ENCODE measurements around the gene ZGPAT. TPM values are rescaled to one million over a fixed set of nuclear protein-coding genes. Genes with fewer than 3 reads are reported as not detected.

Gene ZGPAT
- total and polyA plus RNA-seq, 2 of the 8 experiments (the other 6 are each of a cell fraction or from before 2014, with no cell fraction given): 14.5 to 21.4 TPM

DNA sequence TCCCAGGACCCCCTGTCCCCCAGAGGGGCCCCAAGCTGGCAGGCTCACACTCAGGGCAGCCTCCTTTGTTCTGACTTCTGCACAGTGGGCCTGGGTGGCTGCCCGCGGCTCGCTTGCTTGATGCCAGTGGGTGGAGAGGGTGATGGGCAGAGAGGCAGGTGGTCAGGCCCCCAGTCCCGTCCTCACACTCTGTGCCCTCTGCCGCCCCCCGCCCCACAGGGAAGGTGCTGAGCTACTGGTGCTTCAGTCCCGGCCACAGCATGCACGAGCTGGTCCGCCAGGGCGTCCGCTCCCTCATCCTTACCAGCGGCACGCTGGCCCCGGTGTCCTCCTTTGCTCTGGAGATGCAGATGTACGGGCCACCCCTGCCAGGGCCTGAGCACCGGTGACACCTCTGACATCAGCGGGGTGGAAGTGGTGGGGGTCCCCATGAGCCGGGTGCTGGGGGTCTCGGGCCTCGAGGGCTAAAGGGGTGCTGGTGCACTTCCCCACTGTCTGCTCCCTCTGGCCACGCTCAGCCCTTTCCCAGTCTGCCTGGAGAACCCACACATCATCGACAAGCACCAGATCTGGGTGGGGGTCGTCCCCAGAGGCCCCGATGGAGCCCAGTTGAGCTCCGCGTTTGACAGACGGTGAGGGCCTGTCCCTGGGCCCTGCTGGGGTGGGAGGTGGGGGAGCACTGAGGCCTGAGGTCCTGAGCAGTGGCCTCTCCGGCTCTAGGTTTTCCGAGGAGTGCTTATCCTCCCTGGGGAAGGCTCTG lies 20.2 kb upstream of the ZGPAT start:
- no peak overlapping the region for H4K8ac ChIP-seq (ENCODE audit: extremely low read depth, insufficient read depth, low read length)
- H4K91ac ChIP-seq (replicated peaks; ENCODE audit: insufficient read length, low read length): no peak overlapping the region
- no peaks in the 10 kb centered on the region for H3K23me2 ChIP-seq (ENCODE audit: low read depth, low read length)
- no peak overlapping the region for H2AFZ ChIP-seq (ENCODE audit: low read length)
- no peak overlapping the region for H3K18ac ChIP-seq (ENCODE audit: extremely low read depth, low read length)
- H3K27me3 ChIP-seq (replicated peaks in 1 of 4; ENCODE audit: control insufficient read depth in 3 of 4, extremely low read depth in 1 of 4, insufficient read depth in 3 of 4, low read length in 3 of 4): no peaks in the 10 kb centered on the region
- H3K4me2 ChIP-seq (ENCODE audit: insufficient read depth in 1 of 2, low read depth in 2 of 2, low read length in 2 of 2): no peak overlapping the region
- H3K4ac ChIP-seq (replicated peaks; ENCODE audit: insufficient read length, low read depth, low read length): no peak overlapping the region
- H3K9me3 ChIP-seq (ENCODE audit: insufficient read depth in 2 of 2, low read depth in 1 of 2, low read length in 1 of 2): no peaks in the 10 kb centered on the region
- CTCF ChIA-PET (ENCODE audit: partially characterized antibody): interaction anchor here (0.5 to 1.7 kb wide), 5 partner anchors 11 to 150 kb away, joined by 3 to 4 read pairs (median 3); partner anchors contain the start of gene PTK6
- H3K79me2 ChIP-seq (ENCODE audit: control insufficient read depth in 1 of 2, insufficient read depth in 2 of 2, low read length in 2 of 2): no peaks in the 10 kb centered on the region
- H3K14ac ChIP-seq (ENCODE audit: insufficient read length): no peak overlapping the region
- POLR2A ChIA-PET (ENCODE audit: partially characterized antibody): interaction anchor here (0.7 to 4.3 kb wide), 5 partner anchors 8 to 29 kb away, joined by 4 to 31 read pairs (median 6); partner anchors contain the start of genes RTEL1 and TNFRSF6B
- no peak overlapping the region for H3K23ac ChIP-seq (ENCODE audit: insufficient read length)
- H3K56ac ChIP-seq (replicated peaks; ENCODE audit: insufficient read length, low read depth, low read length): no peak overlapping the region
- no peak overlapping the region for H2BK15ac ChIP-seq (ENCODE audit: low read length)
- DNase-seq (ENCODE audit: low read depth in 1 of 2, low spot score in 2 of 2): no peak
- no peak overlapping the region for H3K4me3 ChIP-seq (ENCODE audit: extremely low read depth in 1 of 4, insufficient read depth in 2 of 4, low read depth in 3 of 4, low read length in 4 of 4)
- H3K9ac ChIP-seq (replicated peaks in 1 of 4; ENCODE audit: extremely low read depth in 1 of 4, low read depth in 3 of 4, low read length in 3 of 4): no peak overlapping the region
- H3K36me3 ChIP-seq (ENCODE audit: control insufficient read depth in 2 of 4, insufficient read depth in 4 of 4, low read length in 3 of 4): no peaks in the 10 kb centered on the region
- H2AK5ac ChIP-seq (ENCODE audit: low read depth, low read length): no peak overlapping the region
- FAIRE-seq: no peak
- no peaks in the 10 kb centered on the region; a peak in 1 of 7 replicates for H3K4me1 ChIP-seq (replicated peaks in 1 of 4; ENCODE audit: control insufficient read depth in 3 of 4, insufficient read depth in 4 of 4, low read length in 3 of 4)
- no peak overlapping the region for H2BK12ac ChIP-seq (ENCODE audit: low read depth, low read length)
- H2BK20ac ChIP-seq (ENCODE audit: low read length): no peak overlapping the region
- H2BK120ac ChIP-seq (replicated peaks; ENCODE audit: low read depth, low read length): no peak overlapping the region
- TF ChIP-seq POLR2A (IDR thresholded peaks at IDR 0.05; ENCODE audit: control extremely low read depth in 1 of 2, low read depth in 2 of 2, low read length in 2 of 2) (no peak), HDAC6 (IDR thresholded peaks at IDR 0.05; ENCODE audit: low read depth, low read length) (no peak), RAD21 (IDR thresholded peaks at IDR 0.05 in 1 of 2, conservative IDR thresholded peaks at IDR 0.05 in 1 of 2; ENCODE audit: low read depth in 2 of 2, low read length in 2 of 2) (no peak), SAP30 (IDR thresholded peaks at IDR 0.05; ENCODE audit: insufficient read depth, insufficient replicate concordance, low read length) (no peak), CREB1 (IDR thresholded peaks at IDR 0.05) (no peak)
- TF ChIP-seq, protein P1, sequence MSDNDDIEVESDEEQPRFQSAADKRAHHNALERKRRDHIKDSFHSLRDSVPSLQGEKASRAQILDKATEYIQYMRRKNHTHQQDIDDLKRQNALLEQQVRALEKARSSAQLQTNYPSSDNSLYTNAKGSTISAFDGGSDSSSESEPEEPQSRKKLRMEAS (IDR thresholded peaks at IDR 0.05): no peak
- TF ChIP-seq, protein P2, sequence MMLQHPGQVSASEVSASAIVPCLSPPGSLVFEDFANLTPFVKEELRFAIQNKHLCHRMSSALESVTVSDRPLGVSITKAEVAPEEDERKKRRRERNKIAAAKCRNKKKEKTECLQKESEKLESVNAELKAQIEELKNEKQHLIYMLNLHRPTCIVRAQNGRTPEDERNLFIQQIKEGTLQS (IDR thresholded peaks at IDR 0.05; ENCODE audit: insufficient read depth, low read depth, low read length): no peak
- TF ChIP-seq, protein P3, sequence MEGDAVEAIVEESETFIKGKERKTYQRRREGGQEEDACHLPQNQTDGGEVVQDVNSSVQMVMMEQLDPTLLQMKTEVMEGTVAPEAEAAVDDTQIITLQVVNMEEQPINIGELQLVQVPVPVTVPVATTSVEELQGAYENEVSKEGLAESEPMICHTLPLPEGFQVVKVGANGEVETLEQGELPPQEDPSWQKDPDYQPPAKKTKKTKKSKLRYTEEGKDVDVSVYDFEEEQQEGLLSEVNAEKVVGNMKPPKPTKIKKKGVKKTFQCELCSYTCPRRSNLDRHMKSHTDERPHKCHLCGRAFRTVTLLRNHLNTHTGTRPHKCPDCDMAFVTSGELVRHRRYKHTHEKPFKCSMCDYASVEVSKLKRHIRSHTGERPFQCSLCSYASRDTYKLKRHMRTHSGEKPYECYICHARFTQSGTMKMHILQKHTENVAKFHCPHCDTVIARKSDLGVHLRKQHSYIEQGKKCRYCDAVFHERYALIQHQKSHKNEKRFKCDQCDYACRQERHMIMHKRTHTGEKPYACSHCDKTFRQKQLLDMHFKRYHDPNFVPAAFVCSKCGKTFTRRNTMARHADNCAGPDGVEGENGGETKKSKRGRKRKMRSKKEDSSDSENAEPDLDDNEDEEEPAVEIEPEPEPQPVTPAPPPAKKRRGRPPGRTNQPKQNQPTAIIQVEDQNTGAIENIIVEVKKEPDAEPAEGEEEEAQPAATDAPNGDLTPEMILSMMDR (IDR thresholded peaks at IDR 0.05; ENCODE audit: control extremely low read depth in 1 of 3, insufficient read depth in 1 of 3, low read depth in 1 of 3, low read length in 3 of 3): no peak
- peaks cover 0 to 5% of the 10 kb centered on the region in 2 experiments for H4K20me1 ChIP-seq (replicated peaks in 1 of 2; ENCODE audit: control insufficient read depth in 1 of 2, insufficient read depth in 2 of 2, low read length in 2 of 2)
- no peak overlapping the region for H4K5ac ChIP-seq (ENCODE audit: insufficient read length, low read depth, low read length)
- H3K79me1 ChIP-seq (ENCODE audit: low read depth, low read length): no peaks in the 10 kb centered on the region
- WGBS, 2 experiments (ENCODE audit: extremely low coverage in 1 of 2, insufficient coverage in 1 of 2, insufficient read length in 1 of 2, insufficient replicate concordance in 2 of 2, low coverage in 1 of 2, low lambda C conversion rate in 2 of 2, missing lambda C conversion rate in 1 of 2): 94% methylated on average over 28 of the region's 29 CpGs; no CpG with 5 or more reads in 1 of the 2 experiments
- H3K27ac ChIP-seq (ENCODE audit: low read depth, low read length): no peak overlapping the region
- no peak overlapping the region for H2BK5ac ChIP-seq (ENCODE audit: low read depth, low read length)

Measured in H1 (cell line).